OCI-LY3 (cell line): Measurements from ENCODE around the gene L3MBTL4.

ENCODE experiments used
- H2AFZ ChIP-seq: fragments of 200-600, 300-600 bp; shearing (Covaris generic); 2 replicates; pipeline ENCODE4 v1.6.0; 2014; ENCODE audit warnings: antibody characterized with exemption, low read depth, low read length
- H3K27ac ChIP-seq: fragments of 200-600, 300-600 bp; sonication (generic); 2 replicates; pipeline ENCODE4 v1.5.1; 2014; ENCODE audit warnings: mild to moderate bottlenecking, low read length, moderate library complexity, mixed read lengths
- H3K27me3 ChIP-seq: fragments of 200-600, 300-600 bp; sonication (generic); 2 replicates; pipeline ENCODE4 v1.6.1; 2014; ENCODE audit warnings: low read depth, low read length, mixed read lengths
- H3K36me3 ChIP-seq: fragments of 200-600, 300-600 bp; sonication (generic); replicated peaks from 2 replicates; pipeline ENCODE3; 2014; ENCODE audit warnings: low read depth, low read length, mixed read lengths
- H3K4me1 ChIP-seq: fragments of 300-600, 200-600 bp; sonication (generic); 2 replicates; pipeline ENCODE4 v1.6.1; 2014; ENCODE audit warnings: low read length, mixed read lengths
- H3K4me2 ChIP-seq: fragments of 200-600, 300-600 bp; sonication (generic); 2 replicates; pipeline ENCODE4 v1.6.1; 2014; ENCODE audit warnings: low read length, mixed read lengths
- H3K4me3 ChIP-seq: fragments of 300-600, 200-600 bp; sonication (generic); 2 replicates; pipeline ENCODE4 v1.5.1; 2014; ENCODE audit warnings: antibody characterized with exemption, mild to moderate bottlenecking, low read length, moderate library complexity
- H3K79me2 ChIP-seq: fragments of 300-600, 200-600 bp; shearing (Covaris generic); 2 replicates; pipeline ENCODE4 v1.6.1; 2014; ENCODE audit warnings: mild to moderate bottlenecking, low read length, mixed read lengths
- H3K9ac ChIP-seq: fragments of 300-600, 200-600 bp; shearing (Covaris generic); 2 replicates; pipeline ENCODE4 v1.6.0; 2014; ENCODE audit warnings: mild to moderate bottlenecking, low read length, moderate library complexity
- H3K9me3 ChIP-seq: fragments of 200-600, 300-600 bp; shearing (Covaris generic); 2 replicates; pipeline ENCODE4 v1.6.1; 2014; ENCODE audit warnings: low read length, mixed read lengths; ENCODE audit not compliant: insufficient read depth
- H4K20me1 ChIP-seq: fragments of 200-600, 300-600 bp; sonication (generic); 2 replicates; pipeline ENCODE4 v1.6.1; 2016; ENCODE audit warnings: low read length, mixed read lengths; ENCODE audit not compliant: insufficient read depth
- EZH2phosphoT487 ChIP-seq: fragments of 200-600 bp; shearing (Covaris generic); IDR thresholded peaks from 2 replicates; pipeline ENCODE4 v1.6.1; 2018; ENCODE audit warnings: antibody characterized with exemption, mixed run types, low read depth
- TF ChIP-seq, protein P1 (sequence below): fragments of 200-600, 300-600 bp; sonication (generic); IDR thresholded peaks from 2 replicates; pipeline ENCODE4 v1.5.1; 2014; ENCODE audit warnings: antibody characterized with exemption, low read length, low read depth

The L3MBTL4 gene

DNA sequence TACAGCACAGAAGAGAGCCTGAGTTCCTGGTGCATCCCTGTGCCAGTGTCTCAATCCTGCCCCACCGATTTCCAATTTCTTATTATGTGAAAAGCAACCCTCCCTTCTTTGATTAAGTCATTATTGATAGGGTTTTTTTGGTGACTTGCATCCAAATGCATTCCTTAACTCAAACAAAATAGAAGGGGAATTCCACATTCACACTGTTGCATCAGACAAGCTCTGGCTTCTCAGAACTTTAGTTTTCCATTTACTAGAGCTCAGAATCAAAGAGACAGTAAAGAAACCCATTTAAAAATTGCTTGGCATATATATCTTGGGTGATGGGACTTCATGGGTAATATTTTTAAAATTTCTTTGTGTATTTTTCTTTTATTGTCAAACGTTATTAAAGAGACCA, 505.6 kb downstream of the L3MBTL4 start:
- no peak overlapping the region for H2AFZ ChIP-seq
- H3K27ac ChIP-seq = no peak overlapping the region
- no peak overlapping the region for H3K9ac ChIP-seq
- H4K20me1 ChIP-seq = no peaks in the 10 kb centered on the region
- no peaks in the 10 kb centered on the region for H3K36me3 ChIP-seq
- no peaks in the 10 kb centered on the region for H3K27me3 ChIP-seq
- no peak overlapping the region for H3K4me3 ChIP-seq
- no peaks in the 10 kb centered on the region for H3K9me3 ChIP-seq
- H3K4me2 ChIP-seq = no peak overlapping the region
- no peaks in the 10 kb centered on the region for H3K79me2 ChIP-seq
- TF ChIP-seq, protein P1, sequence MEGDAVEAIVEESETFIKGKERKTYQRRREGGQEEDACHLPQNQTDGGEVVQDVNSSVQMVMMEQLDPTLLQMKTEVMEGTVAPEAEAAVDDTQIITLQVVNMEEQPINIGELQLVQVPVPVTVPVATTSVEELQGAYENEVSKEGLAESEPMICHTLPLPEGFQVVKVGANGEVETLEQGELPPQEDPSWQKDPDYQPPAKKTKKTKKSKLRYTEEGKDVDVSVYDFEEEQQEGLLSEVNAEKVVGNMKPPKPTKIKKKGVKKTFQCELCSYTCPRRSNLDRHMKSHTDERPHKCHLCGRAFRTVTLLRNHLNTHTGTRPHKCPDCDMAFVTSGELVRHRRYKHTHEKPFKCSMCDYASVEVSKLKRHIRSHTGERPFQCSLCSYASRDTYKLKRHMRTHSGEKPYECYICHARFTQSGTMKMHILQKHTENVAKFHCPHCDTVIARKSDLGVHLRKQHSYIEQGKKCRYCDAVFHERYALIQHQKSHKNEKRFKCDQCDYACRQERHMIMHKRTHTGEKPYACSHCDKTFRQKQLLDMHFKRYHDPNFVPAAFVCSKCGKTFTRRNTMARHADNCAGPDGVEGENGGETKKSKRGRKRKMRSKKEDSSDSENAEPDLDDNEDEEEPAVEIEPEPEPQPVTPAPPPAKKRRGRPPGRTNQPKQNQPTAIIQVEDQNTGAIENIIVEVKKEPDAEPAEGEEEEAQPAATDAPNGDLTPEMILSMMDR = no peak
- no peak for TF ChIP-seq EZH2phosphoT487
- H3K4me1 ChIP-seq = no peaks in the 10 kb centered on the region
